Stimulated activated naive CD8-positive, alpha-beta T cell treated with anti-CD3 and anti-CD28 coated beads, Interleukin-15, Interleukin-2, amounts not matched to agents 100 U/mL and 50 U/mL, for 24 hours (primary cell): ENCODE results near the gene SPAG17.

Experiments used
- ATAC-seq: fragments of 150-1000 bp; cut with Tn5 transposase; one replicate; pipeline ENCODE4 v1.10.0; 2021
- DNase-seq: peaks from one replicate; pipeline ENCODE4 v3.0.0; 2021

Gene SPAG17

DNA sequence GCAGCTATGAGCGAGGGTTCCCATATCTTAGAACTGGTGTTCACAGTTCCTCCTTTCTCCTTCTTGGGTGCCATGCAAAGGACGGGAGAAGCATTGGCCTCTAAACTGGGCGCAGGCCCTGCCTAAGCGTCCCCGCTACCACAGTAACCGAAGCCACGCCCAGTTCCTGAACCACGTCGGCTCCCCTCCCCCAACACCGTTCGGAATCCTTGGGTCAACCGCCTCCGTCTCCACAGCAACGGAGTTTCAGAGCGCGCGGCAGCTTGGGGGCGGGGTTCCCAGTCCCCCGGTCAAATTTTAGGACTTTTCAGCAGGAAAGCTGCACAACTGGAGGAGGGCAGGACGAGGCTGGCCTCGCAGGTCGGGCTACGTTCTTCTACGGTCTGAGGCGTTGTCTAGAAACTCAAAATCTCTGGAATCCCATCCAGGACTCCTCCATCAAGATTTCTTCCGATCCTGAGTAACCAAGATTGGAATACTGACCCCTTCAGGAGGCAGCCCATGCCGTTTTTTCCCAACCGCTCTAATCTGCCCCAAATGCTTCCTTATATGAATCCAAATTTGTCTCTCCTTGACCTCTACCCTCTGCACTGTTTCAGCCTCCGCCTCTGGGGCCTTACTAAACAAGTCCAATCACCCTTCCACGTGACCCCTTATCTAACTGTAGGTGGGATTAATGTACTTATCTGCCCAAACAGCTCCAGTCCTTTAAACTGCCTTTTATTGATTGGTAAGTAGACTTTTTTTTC is at the start of gene SPAG17:
TSS of gene SPAG17 (minus strand) at position 145 of the 749 bp plus-strand sequence. CDS start at position 74, 71 bp downstream.
- ATAC-seq (no peak), DNase-seq (peak; percentile 8)

DNA sequence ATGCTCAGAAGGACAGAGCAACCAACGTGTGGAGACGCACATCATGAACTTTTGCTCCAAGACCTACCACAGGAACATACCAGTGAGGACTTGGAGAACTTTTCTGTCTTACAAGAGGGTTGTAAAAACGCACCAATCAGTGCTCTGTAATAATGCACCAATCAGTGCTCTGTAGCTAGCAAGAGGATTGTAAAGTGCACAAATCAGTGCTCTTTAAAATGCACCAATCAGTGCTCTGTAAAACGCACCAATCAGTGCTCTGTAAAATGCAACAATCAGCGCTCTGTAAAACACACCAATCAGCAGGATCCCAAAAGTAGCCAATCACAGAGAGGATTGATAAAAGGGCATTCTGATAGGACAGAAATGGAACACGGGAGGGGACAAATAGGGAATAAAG is 40.4 kb upstream of the SPAG17 start:
- ATAC-seq = no peak

DNA sequence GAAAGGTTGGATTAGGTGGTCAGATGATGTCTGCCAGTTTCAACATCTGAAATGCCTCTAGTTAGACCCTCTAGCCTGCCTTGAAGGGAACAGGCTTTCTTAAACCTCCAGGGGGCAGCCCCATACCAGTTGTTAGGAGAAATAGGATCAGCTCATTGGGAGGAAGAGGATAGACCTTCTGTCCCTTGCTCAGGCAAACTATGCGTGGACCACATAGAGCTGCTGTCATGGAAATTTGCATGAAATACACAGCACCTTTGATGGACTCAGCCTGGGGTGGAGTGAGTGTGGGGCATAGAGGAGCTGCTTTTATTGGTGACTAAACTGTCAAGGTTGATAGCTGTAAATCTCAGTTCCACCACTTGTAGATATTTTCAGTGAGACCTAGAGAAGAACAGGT is 38.4 kb upstream of the SPAG17 start:
- no peak for ATAC-seq

More for the DNA sequence above, 40.4 kb upstream of the SPAG17 start:
- DNase-seq = no peak

DNA sequence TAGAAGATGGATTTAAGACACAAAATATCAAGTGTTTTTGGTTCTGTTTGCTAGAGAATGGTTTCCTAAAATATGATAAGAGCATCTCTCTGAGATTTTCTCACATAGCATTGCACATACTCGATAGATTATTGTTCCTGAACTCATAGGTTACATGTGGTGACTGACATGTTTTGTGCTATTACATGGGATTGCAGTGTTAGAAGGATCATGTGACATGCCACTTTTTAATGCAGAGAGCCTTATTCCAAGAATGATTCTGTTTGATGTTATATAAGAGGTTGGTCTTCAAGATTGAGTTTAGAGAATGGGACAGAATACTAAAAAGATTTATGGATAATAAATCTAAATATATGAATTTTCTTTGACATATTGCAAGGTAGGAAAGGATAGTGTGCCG is 34.4 kb upstream of the SPAG17 start:
- ATAC-seq = no peak

More for the DNA sequence above, 38.4 kb upstream of the SPAG17 start:
- no peak for DNase-seq

GRCh38 chr1:118217141-118217838 is 32.3 kb upstream of the SPAG17 start:
- DNase-seq (no peak), ATAC-seq (no peak)

More for the DNA sequence above, 34.4 kb upstream of the SPAG17 start:
- no peak for DNase-seq

DNA sequence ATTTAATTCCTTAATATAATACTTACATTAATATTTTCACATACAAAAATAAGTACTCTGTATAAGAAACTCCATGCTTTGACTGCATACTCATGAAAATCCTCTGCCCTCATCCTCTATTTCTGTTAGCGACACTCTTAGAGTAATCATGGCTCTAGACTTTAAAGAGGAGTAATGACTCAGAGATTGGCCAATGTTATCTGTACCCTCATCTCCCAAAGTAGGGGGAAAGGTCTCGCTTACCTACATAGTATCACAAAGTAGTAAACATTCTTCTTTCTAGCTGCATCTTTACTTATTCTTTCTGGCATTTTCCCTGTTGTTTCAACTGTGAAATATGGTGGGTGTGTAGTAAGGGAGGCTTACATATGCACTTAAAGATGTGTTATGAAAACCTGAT is 29.8 kb upstream of the SPAG17 start:
- DNase-seq (no peak), ATAC-seq (no peak)

DNA sequence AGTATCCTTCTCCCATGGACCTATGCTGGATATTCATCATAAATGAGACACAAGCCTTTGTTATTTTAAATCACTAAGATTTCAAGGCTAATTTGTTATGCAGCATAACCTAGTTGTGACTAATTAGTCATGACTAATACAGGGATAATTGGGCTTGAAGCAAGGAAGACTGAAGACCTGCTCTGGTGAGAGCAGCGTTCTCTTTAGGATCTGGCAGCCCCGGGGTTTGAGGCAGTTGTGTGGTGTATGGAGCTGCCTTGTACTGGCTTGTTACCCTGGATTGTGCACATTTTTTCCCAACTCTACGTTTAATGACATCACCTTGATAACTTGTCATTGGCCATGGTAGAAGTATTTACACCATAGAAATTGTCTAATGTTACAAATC is 25.7 kb upstream of the SPAG17 start:
- DNase-seq (no peak), ATAC-seq (no peak)

DNA sequence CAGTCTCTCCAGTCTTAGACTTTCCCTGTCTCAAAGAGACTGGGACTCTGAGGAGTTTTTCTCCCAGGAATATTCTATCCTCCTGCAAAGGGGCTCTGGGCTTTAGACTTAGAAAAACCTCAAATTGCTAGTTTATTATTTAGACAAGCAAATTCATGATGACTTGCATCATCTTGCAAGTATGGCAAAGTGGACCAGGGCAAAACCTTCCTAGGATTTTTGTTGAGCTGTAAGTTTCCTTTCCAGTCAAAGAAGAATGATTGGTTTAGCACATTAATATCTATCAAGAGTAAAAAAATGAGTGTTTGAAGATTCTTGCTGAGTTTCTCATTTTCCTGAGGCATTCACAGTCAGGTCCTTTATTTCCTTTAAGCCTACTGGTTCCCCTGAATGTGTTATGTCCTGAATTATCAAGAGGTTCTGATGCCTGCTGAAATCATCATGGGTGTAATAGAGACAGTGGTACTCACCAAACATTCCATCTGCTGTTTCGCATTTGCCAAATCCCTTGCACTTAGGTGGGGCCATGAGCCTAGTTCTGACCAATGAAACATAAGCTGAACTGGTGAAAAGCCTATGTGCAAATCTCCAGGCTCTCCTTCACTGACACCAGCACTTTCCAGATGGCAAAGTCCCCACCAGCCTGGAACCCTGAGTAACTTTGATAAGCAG is 25.2 kb upstream of the SPAG17 start:
- ATAC-seq = no peak
- no peak for DNase-seq

DNA sequence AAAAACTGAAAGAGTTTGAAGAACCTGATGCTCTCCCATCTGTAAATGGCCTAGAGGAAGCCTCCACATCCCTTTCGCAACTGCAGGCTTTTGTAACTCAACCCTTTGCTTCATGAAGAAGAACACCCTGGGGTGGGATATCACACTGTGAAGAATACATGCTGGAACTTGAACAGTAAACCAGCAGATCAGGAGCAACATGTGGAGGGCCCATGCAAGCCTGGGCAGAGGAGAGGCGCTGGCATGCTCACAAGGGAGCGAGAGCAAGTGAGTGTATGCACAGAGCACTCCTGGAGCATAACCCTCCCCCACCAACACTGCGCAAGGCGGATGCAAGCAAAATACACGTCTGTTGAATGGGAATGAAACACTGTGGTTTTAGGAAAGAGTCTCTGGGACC is 24.6 kb upstream of the SPAG17 start:
- DNase-seq = no peak
- no peak for ATAC-seq

DNA sequence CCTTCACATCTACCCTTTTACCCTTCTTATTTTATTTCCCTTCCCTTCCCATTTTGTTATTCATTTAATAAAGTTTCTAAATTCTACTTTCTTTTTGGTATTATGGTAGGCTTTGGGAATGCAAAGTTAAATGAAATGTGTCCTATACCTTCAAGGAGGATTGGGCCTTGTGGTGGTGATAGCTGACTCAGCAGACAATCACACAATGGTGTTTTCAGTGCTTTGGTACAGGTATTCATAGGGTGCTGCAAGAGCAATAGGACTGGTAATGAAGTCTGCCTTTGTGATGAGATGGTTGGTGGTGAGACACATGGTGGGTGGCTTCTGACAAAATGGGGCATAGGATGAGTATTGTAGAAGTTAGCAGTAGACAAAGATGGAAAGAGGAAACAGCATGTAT is 21.9 kb upstream of the SPAG17 start:
- no peak for ATAC-seq
- no peak for DNase-seq

DNA sequence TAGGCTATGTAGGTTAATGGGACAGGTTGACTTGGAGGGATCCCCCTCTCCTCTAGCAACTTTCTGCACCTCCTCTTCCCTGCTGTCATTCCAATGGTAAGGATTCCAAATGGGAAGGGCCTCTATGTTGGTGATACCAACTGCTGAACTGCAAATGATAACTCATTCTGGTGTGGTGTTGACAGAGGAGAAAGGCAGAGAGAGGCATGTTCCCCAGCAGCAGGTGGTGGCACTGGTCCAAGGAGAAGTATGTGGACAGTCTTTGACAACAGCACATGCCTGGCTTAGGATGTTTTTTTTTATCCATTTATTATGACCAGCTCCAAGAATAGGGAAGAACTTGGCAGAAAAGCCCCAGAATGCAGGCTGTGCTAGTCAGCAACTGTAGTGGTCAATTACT is 19.6 kb upstream of the SPAG17 start:
- ATAC-seq (no peak), DNase-seq (no peak)

DNA sequence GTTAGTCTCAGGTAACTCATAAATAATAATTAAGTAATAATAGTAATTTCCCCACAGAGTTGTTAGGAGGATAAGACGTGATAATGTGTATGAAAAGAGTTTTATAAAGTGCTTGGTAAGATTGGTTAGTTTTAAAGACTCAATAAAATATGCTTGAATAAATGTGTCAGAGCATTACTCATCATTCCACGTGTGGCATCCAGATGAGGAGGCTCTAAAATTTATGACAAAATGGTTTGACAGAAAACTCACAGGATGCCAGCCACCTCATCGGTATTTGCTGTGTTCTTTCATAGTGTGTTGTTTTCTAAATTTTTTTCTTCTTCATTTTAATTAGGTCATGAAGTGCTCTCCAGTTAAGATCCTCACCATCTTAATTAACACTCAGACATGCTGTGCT is 19.1 kb upstream of the SPAG17 start:
- DNase-seq (no peak), ATAC-seq (no peak)

GRCh38 chr1:118202076-118202608 is 17.1 kb upstream of the SPAG17 start:
- ATAC-seq = no peak
- no peak for DNase-seq

- ATAC-seq (no peak), DNase-seq (no peak)
These were observed 16.5 kb upstream of the SPAG17 start for GRCh38 chr1:118201524-118201923.

DNA sequence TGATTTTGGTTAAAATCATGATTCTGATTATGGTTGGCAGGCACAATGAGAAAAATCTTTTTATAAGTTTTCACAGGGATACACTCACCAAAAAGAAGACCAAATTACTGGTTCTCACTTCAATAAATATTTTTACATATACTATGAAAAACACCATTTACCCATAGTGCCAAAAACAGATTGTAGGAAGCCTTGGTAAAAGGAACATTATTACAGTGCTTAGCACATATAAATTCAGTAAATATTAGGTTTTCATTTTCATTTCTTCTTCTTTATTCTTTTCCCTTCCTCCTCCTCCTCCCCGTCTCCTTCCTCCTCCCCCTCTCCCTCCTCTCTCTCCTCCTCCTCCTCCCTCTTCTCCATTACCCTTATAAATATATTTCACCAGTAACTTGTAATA is 15.8 kb upstream of the SPAG17 start:
- no peak for ATAC-seq
- DNase-seq = no peak

GRCh38 chr1:118190561-118190960 is 5.5 kb upstream of the SPAG17 start:
- DNase-seq = no peak
- ATAC-seq = no peak

DNA sequence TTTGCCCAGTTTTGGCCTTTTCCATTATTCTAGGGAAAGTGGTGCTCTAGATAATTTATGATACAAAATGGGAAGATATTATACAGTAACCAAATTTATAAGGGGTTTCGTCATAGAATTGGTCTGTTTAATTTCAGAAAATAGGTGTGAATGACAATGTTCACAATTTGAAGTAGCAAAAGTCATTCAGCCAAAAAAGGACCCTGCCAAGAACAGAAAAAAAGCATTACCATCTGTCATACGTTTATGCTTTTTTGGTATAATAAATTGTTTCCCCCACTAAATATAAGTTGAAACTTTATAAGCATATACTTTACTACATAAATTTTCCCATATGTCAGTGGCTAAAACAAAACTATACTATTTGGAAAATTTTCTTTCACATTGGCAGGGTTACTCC is 4.5 kb upstream of the SPAG17 start:
- ATAC-seq = no peak
- DNase-seq = no peak

GRCh38 chr1:118188411-118188810 is 3.4 kb upstream of the SPAG17 start:
- DNase-seq = no peak
- no peak for ATAC-seq

GRCh38 chr1:118186026-118186425 is 998 bp upstream of the SPAG17 start:
- no peak for ATAC-seq

DNA sequence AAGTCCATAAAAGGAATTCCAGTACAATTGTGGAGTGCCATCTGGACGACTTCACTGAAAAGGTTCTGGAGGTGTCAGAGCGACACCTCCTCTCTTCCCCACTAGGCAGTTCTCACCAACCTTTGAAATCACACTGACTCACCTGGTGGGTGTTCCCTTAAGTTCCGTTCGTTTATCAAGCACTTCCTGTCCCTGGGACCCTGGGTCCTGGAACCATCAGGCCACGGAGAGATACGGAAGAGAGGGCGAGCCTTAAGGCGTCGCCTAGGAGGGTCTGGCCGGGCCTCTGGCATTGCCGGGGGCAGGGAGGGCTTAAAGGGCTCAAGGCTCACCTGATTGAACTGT is 317 bp downstream of the SPAG17 start:
- DNase-seq (no peak), ATAC-seq (no peak)

More at GRCh38 chr1:118186026-118186425, 998 bp upstream of the SPAG17 start:
- DNase-seq = no peak

- ATAC-seq (no peak), DNase-seq (no peak)
These were observed 1.4 kb downstream of the SPAG17 start for GRCh38 chr1:118183586-118183985.

DNA sequence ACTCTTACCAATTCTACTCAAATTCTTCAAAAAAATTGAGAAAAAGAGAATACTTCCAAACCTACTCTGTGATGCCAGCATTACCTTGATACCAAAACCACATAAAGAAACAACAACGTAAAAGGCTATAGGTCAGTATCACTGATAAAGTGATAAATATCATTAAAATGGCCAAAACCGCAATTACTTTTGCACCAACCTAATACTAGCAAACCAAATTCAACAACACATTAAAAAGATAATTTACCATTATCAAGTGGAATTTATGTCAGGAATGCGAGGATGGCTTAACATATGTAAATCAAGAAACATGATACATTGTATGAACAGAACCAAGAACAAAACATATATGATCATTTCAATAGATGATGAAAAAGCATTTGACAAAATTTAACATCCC is 7.0 kb downstream of the SPAG17 start:
- DNase-seq (no peak), ATAC-seq (no peak)

DNA sequence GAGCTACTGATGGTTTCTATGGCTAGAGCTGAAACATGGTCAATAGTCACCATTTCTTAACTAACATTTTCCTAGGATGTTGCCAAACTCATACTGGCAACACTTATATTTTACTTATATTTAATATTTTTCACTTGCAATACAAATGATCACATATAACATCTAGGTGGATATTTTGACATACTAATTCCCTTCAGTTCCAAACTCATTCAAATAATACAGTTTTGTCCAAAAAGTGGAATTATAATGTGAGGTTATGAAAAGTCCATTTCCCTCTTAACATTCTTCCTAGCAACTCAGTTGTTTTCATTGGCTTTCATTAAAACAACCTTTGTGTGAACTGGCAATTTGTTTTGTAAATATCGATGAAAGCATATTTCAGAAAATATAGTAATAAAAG is 16.0 kb downstream of the SPAG17 start:
- DNase-seq = no peak
- no peak for ATAC-seq
